Thymus (tissue), 11 donors: Measurements from ENCODE around the gene EYS. TPM values are rescaled to one million over a fixed set of nuclear protein-coding genes. Genes with fewer than 3 reads are reported as not detected.

Experiments
- DNase-seq, 9 donors: peaks; one replicate each; pipeline ENCODE4 v3.0.0-alpha.2; 2013; ENCODE audit warnings: low spot score in 9 of 9, low read depth in 6 of 9, missing footprints in 1 of 9
- H3K27ac ChIP-seq, 2 donors: one replicate each; pipeline ENCODE4 v1.5.1; 2013; ENCODE audit warnings: control low read depth in 1 of 2, low read depth in 1 of 2, low read length in 1 of 2, mild to moderate bottlenecking in 1 of 2, moderate library complexity in 1 of 2
- H3K27me3 ChIP-seq, 2 donors: one replicate each; pipeline ENCODE4 v1.5.1; 2013; ENCODE audit warnings: low read length in 1 of 2; ENCODE audit not compliant: control insufficient read depth in 2 of 2, insufficient read depth in 1 of 2
- H3K36me3 ChIP-seq, 2 donors: one replicate each; pipeline ENCODE4 v1.5.1; 2013; ENCODE audit warnings: low read length in 1 of 2, mild to moderate bottlenecking in 1 of 2, moderate library complexity in 1 of 2; ENCODE audit not compliant: control insufficient read depth in 2 of 2, insufficient read depth in 2 of 2
- H3K4me1 ChIP-seq, 2 donors: one replicate each; pipeline ENCODE4 v1.5.1; 2013; ENCODE audit warnings: low read length in 2 of 2; ENCODE audit not compliant: control insufficient read depth in 2 of 2, insufficient read depth in 2 of 2
- H3K4me3 ChIP-seq, 2 donors: one replicate each; pipeline ENCODE4 v1.5.1; 2013; ENCODE audit warnings: low read length in 2 of 2, control low read depth in 1 of 2, mild to moderate bottlenecking in 1 of 2
- H3K9me3 ChIP-seq, 2 donors: one replicate each; pipeline ENCODE4 v1.5.1; 2013; ENCODE audit warnings: low read length in 1 of 2, mild to moderate bottlenecking in 1 of 2; ENCODE audit not compliant: control insufficient read depth in 2 of 2, insufficient read depth in 1 of 2
- WGBS: extraction: QIAGEN DNeasy Blood & Tissue Kit; methylation state at CpG from one replicate; pipeline ENCODE4 v1.1.7; 2013; 5-methylcytosine and 5-hydroxymethylcytosine counted together
- polyA plus RNA-seq: library from polyadenylated mRNA; stranded (reverse); fragments of 200-250 nt; gene quantifications from one replicate; pipeline ENCODE4 v1.2.3, GENCODE V29; 2013
- total RNA-seq: library from RNA; stranded (reverse); fragments of 120-200 nt; gene quantifications from one replicate; pipeline ENCODE4 v1.2.4, GENCODE V29; 2013
- donor health status: healthy.

Gene EYS
- total and polyA plus RNA-seq, 2 donors: 0.05 to 0.28 TPM

DNA sequence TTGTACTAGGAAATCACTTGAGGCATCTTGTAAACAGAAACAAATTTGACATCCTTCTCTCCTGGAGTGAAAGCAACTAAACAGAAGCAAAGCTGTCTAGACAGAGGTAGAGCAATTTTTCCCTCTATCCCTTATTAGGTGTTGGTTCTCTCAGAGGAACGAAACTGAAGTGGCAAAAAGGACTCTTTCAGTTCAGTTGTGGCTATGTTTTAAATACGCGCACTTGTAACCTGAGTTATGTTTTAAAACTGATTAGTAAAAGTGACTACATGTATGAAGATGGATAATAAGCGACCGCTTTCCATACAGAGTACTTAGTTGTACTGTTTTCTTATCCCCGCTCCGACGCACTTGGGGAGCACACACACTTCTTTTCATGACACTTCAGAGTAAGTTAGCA, 1520.4 kb downstream of the EYS start:
- H3K36me3 ChIP-seq: no peaks in the 10 kb centered on the region
- no peak for DNase-seq
- 96% methylated on average over 8 of the region's 8 CpGs for WGBS

DNA sequence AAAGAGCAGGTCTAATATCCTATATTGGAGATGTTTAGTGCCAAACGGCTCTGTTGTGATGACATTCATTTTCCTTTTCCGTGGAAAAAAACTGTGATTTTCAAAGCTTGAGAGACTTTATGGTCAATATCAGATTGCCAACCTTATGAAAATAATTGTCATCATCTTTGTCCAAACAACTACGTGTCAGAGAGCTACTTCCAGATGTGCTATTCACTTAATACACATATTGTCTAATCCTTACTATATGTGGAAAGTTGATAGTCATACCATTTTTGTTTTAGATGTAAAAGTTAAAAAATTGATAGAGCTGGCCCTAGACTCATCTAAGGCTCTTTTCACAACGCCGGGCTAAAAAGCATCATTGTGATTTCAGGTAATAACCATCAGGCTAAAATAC, 1521.4 kb downstream of the EYS start:
- no peaks in the 10 kb centered on the region for H3K4me1 ChIP-seq
- no peak overlapping the region for H3K4me3 ChIP-seq
- H3K36me3 ChIP-seq: no peaks in the 10 kb centered on the region
- H3K27me3 ChIP-seq: no peaks in the 10 kb centered on the region
- 95% methylated on average over 5 of the region's 5 CpGs for WGBS
- no peak overlapping the region for H3K27ac ChIP-seq
- H3K9me3 ChIP-seq: no peaks in the 10 kb centered on the region
- no peak for DNase-seq

More for the DNA sequence above, 1520.4 kb downstream of the EYS start:
- H3K4me1 ChIP-seq: no peaks in the 10 kb centered on the region
- H3K4me3 ChIP-seq: no peak overlapping the region
- H3K27ac ChIP-seq: no peak overlapping the region
- H3K9me3 ChIP-seq: no peaks in the 10 kb centered on the region
- no peaks in the 10 kb centered on the region for H3K27me3 ChIP-seq

- H3K27ac ChIP-seq: no peak overlapping the region
- H3K4me1 ChIP-seq: no peaks in the 10 kb centered on the region
- no peak overlapping the region for H3K4me3 ChIP-seq
- no peaks in the 10 kb centered on the region for H3K36me3 ChIP-seq
- no peak for DNase-seq
- WGBS: 37% methylated on average over 5 of the region's 5 CpGs
- H3K27me3 ChIP-seq: no peaks in the 10 kb centered on the region
- H3K9me3 ChIP-seq: no peaks in the 10 kb centered on the region
These were observed 1531.7 kb downstream of the EYS start for GRCh38 chr6:64175296-64175695.

DNA sequence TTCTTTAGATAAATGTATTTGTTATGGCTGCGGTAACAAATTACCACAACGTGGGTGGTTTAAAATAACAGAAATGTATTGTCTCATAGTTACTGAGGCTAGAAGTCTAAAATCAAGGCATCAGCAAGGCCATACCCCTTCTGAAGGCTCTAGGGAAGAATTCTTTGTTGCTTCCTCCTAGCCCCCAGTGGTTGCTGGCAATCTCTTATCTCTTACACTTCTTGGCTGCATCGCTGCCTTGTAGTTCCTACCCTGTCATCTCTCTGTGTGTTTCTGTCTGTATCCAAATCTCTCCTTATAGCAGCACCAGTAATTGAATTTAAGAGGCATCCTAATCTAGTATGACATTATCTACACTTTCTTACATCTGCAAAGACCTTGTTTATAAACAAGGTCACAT, 1536.7 kb downstream of the EYS start:
- Histone ChIP-seq H3K9me3 (no peaks in the 10 kb centered on the region), H3K36me3 (no peaks in the 10 kb centered on the region), H3K4me1 (no peaks in the 10 kb centered on the region), H3K4me3 (no peak overlapping the region), H3K27ac (no peak overlapping the region), H3K27me3 (no peaks in the 10 kb centered on the region)
- no peak for DNase-seq
- WGBS: 80% methylated on average over 3 of the region's 3 CpGs

- no peaks in the 10 kb centered on the region for H3K36me3 ChIP-seq
- no peaks in the 10 kb centered on the region for H3K27me3 ChIP-seq
- H3K27ac ChIP-seq: no peak overlapping the region
- DNase-seq: no peak
- H3K4me1 ChIP-seq: no peaks in the 10 kb centered on the region
- no peaks in the 10 kb centered on the region for H3K9me3 ChIP-seq
- WGBS: 23% methylated on average over 1 of the region's 1 CpG
- no peak overlapping the region for H3K4me3 ChIP-seq
These were observed 1546.5 kb downstream of the EYS start for GRCh38 chr6:64160486-64160885.

- DNase-seq: no peak
- H3K9me3 ChIP-seq: no peaks in the 10 kb centered on the region
- H3K27ac ChIP-seq: no peak overlapping the region
- 87% methylated on average over 2 of the region's 2 CpGs for WGBS
- no peaks in the 10 kb centered on the region for H3K36me3 ChIP-seq
- no peaks in the 10 kb centered on the region for H3K27me3 ChIP-seq
- H3K4me1 ChIP-seq: no peaks in the 10 kb centered on the region
- no peak overlapping the region for H3K4me3 ChIP-seq
These were observed 1552.0 kb downstream of the EYS start for GRCh38 chr6:64155063-64155462.

- H3K27me3 ChIP-seq: no peaks in the 10 kb centered on the region
- no peaks in the 10 kb centered on the region for H3K36me3 ChIP-seq
- H3K4me1 ChIP-seq: no peaks in the 10 kb centered on the region
- no peaks in the 10 kb centered on the region for H3K9me3 ChIP-seq
- no peak overlapping the region for H3K27ac ChIP-seq
- H3K4me3 ChIP-seq: no peak overlapping the region
- 66% methylated on average over 2 of the region's 2 CpGs for WGBS
- no peak for DNase-seq
These were observed 1560.2 kb downstream of the EYS start for GRCh38 chr6:64146876-64147275.

DNA sequence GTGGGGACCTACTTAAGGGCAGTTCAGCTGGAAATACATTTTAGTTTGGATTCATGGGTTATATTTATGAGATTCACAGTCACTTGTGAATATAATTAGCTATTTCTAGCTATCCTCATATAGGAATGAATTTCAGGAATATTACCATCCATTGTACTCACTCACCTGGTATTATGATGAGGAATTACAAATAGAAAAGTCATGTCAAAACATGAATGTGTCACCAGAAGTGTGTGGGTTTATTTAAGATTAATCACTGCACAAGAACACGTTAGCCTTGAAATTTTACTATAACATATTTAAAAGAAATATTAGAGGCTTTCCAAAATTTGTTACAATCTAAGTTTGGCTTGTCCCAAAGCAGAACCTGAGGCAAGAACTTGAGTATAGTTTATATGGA, 1560.9 kb downstream of the EYS start:
- Histone ChIP-seq H3K27ac (no peak overlapping the region), H3K36me3 (no peaks in the 10 kb centered on the region), H3K9me3 (no peaks in the 10 kb centered on the region), H3K4me1 (no peaks in the 10 kb centered on the region), H3K4me3 (no peak overlapping the region), H3K27me3 (no peaks in the 10 kb centered on the region)
- 78% methylated on average over 1 of the region's 1 CpG for WGBS
- DNase-seq: no peak

- H3K4me1 ChIP-seq: no peaks in the 10 kb centered on the region
- no peak overlapping the region for H3K4me3 ChIP-seq
- DNase-seq: no peak
- 94% methylated on average over 2 of the region's 2 CpGs for WGBS
- H3K27ac ChIP-seq: no peak overlapping the region
- no peaks in the 10 kb centered on the region for H3K27me3 ChIP-seq
- H3K36me3 ChIP-seq: no peaks in the 10 kb centered on the region
- no peaks in the 10 kb centered on the region for H3K9me3 ChIP-seq
These were observed 1561.4 kb downstream of the EYS start for GRCh38 chr6:64145658-64146057.

DNA sequence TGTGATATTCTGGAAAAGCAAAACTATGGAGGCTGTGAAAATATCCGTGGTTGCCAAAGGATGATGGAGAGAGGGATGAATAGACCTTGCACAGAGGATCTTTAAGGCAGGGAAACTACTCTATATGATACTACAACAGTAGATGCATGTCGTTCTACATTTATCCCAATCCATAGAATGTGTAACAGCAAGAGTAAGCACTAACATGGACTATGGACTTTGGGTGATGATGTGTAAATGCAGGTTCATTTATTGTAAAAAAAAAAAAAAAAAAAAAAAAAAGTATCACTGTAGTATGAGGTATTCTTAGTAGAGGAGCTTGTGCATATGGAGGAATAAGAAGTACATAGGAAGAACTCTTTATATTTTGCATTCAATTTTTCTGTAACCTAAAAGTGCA, 1563.9 kb downstream of the EYS start:
- no peaks in the 10 kb centered on the region for H3K4me1 ChIP-seq
- no peak for DNase-seq
- H3K27me3 ChIP-seq: no peaks in the 10 kb centered on the region
- 81% methylated on average over 2 of the region's 2 CpGs for WGBS
- H3K27ac ChIP-seq: no peak overlapping the region
- H3K9me3 ChIP-seq: no peaks in the 10 kb centered on the region
- no peaks in the 10 kb centered on the region for H3K36me3 ChIP-seq
- H3K4me3 ChIP-seq: no peak overlapping the region
